Mesothelial cell of epicardium (in vitro differentiated cells): ENCODE results near the gene TNFAIP1. TPM values are rescaled to one million over a fixed set of nuclear protein-coding genes. Genes with fewer than 3 reads are reported as not detected.

ENCODE experiments used
- DNase-seq, 2 experiments: peaks; one replicate each; pipeline ENCODE4 v3.0.0; 2021; ENCODE audit warnings: low spot score in 2 of 2; ENCODE audit not compliant: unreplicated experiment in 2 of 2
- H3K27ac Mint-ChIP-seq: 2 replicates; pipeline ENCODE4 v1.8.0; 2021; ENCODE audit warnings: mixed read lengths
- H3K27me3 Mint-ChIP-seq: 2 replicates; pipeline ENCODE4 v1.8.0; 2021; ENCODE audit warnings: low read depth, mixed read lengths
- H3K36me3 Mint-ChIP-seq: 2 replicates; pipeline ENCODE4 v1.8.0; 2021; ENCODE audit warnings: mixed read lengths
- H3K4me1 Mint-ChIP-seq: 2 replicates; pipeline ENCODE4 v1.8.0; 2021; ENCODE audit warnings: mixed read lengths
- H3K4me3 Mint-ChIP-seq: 2 replicates; pipeline ENCODE4 v1.8.0; 2021; ENCODE audit warnings: mild to moderate bottlenecking, moderate library complexity, mixed read lengths
- H3K9me3 Mint-ChIP-seq: 2 replicates; pipeline ENCODE4 v1.8.0; 2021; ENCODE audit warnings: mixed read lengths
- total RNA-seq: library from RNA; stranded (reverse); gene quantifications from 3 replicates; pipeline ENCODE4 v1.2.1, GENCODE V29; 2021
- TF ChIP-seq, protein P1 (sequence below): fragments of 200-600 bp; sonication (generic); IDR thresholded peaks from one replicate; pipeline ENCODE4 v1.5.0; 2021; ENCODE audit warnings: antibody characterized with exemption; ENCODE audit not compliant: unreplicated experiment

TNFAIP1 gene
- total RNA-seq, 1 donor from 2014 or later: 41.8 TPM

DNA sequence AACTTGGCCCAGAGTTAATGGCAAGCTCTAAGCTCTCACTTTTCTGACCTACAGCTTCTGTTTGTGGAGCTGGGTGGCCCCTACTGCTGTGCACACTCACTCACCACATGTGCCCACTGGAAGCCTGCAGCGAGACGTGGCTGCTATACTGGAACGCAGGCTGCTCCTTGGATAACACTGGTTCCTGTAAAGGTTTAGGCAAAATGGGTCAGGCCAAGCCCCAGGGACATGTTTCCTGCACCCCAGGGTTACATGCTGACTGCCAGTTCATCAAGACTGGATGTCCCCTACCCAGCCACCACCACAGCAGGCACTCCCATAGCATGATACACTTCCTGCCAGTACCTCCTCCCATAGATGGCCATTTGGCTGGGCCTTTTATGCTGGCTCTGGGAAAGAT lies 13.4 kb downstream of the TNFAIP1 start:
- Mint-ChIP-seq H3K27me3 (no peaks in the 10 kb centered on the region), H3K4me3 (no peak overlapping the region), H3K9me3 (no peaks in the 10 kb centered on the region), H3K36me3 (peaks cover 39% of the 10 kb centered on the region), H3K4me1 (no peaks in the 10 kb centered on the region), H3K27ac (no peak overlapping the region)
- TF ChIP-seq, protein P1, sequence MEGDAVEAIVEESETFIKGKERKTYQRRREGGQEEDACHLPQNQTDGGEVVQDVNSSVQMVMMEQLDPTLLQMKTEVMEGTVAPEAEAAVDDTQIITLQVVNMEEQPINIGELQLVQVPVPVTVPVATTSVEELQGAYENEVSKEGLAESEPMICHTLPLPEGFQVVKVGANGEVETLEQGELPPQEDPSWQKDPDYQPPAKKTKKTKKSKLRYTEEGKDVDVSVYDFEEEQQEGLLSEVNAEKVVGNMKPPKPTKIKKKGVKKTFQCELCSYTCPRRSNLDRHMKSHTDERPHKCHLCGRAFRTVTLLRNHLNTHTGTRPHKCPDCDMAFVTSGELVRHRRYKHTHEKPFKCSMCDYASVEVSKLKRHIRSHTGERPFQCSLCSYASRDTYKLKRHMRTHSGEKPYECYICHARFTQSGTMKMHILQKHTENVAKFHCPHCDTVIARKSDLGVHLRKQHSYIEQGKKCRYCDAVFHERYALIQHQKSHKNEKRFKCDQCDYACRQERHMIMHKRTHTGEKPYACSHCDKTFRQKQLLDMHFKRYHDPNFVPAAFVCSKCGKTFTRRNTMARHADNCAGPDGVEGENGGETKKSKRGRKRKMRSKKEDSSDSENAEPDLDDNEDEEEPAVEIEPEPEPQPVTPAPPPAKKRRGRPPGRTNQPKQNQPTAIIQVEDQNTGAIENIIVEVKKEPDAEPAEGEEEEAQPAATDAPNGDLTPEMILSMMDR: no peak
- DNase-seq: no peak

DNA sequence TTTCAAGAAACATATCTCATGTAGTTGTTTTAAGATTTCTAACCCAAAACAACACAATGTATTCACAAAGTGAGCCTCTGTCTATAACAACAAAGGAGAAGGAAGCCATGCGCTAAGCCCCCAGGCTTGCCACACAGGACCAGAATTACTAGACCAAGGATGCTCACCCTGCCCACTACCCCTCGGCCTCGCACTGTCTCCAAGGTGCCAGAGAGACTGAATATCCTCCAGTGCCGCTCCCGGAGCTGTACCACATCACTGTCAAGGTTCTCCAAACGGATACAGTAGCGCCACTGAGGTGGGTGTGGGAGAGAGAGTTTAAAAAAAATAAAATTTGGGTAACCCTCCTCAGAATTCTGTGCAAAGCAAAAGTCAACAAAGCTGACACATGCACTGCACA lies 14.7 kb downstream of the TNFAIP1 start:
- TF ChIP-seq, protein P1: no peak
- Mint-ChIP-seq H3K36me3 (peaks cover 38% of the 10 kb centered on the region), H3K9me3 (no peaks in the 10 kb centered on the region), H3K27me3 (no peaks in the 10 kb centered on the region), H3K27ac (no peak overlapping the region), H3K4me3 (no peak overlapping the region), H3K4me1 (no peaks in the 10 kb centered on the region)
- no peak for DNase-seq

DNA sequence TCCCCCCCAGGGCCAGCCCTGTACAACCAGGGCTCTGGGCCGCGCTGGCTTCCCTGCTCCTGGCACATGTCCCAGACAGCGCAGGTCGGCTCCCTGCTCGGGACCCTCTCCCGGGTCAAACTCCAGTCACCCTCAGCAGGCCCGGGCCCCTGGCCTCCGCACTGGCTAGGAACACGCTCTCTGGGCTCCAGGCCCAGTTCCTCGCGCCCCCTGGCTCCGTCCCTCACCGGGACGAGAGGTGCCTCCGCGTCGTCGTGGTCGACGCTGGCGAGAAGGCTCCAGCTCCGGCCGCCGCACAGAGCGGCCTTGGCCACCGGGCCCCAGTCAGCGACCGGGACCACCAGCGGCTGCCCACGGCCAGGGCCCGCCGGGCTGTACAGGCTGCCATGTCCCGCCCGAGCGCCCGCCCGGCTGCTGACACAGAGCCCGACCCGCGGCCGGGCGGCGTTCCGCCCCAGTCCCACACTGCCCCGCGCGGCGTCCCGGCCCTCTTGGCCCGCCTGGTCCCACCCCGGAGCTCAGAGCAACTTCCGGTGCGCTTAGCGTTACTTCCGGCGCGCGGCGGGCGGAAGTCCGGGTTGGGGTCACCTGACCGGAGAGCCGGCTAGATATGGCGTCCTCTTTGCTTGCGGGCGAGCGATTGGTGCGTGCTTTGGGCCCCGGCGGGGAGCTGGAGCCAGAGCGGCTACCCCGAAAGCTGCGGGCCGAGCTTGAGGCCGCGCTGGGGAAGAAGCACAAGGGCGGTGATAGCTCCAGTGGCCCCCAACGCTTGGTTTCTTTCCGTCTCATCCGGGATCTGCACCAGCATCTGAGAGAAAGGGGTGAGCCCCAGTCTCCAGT lies 21.7 kb downstream of the TNFAIP1 start, which contains the start of gene POLDIP2:
TSS of gene POLDIP2 (minus strand) at position 467 of the 840 bp plus-strand sequence. CDS start at position 388, 79 bp downstream.
- peaks cover 24% of the 10 kb centered on the region for H3K4me1 Mint-ChIP-seq
- H3K27me3 Mint-ChIP-seq: no peaks in the 10 kb centered on the region
- peaks cover 19% of the 10 kb centered on the region for H3K36me3 Mint-ChIP-seq
- H3K27ac Mint-ChIP-seq: peak within 1 kb of the TSS; percentile 96
- DNase-seq: peak; percentile 86 to 93
- TF ChIP-seq, protein P1: no peak
- peak within 1 kb of the TSS; percentile 95 for H3K4me3 Mint-ChIP-seq
- no peaks in the 10 kb centered on the region for H3K9me3 Mint-ChIP-seq

DNA sequence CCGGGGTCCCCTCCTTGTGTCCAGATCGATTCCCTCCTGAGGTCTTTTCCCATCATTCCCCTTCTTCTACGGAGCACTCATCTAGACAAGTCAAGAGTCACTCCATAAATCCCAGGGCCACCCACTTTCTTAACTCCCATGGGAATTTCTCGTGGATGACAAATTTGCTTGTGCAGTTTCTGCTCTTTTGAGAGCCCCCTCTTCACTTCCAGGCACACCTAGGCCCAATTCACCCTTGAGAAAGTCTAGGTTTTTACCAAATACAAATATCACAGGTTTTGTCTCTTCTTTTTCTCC lies 22.3 kb downstream of the TNFAIP1 start:
- no peaks in the 10 kb centered on the region for H3K27me3 Mint-ChIP-seq
- H3K27ac Mint-ChIP-seq: peak overlapping the region; percentile 96
- peaks cover 24% of the 10 kb centered on the region for H3K4me1 Mint-ChIP-seq
- no peaks in the 10 kb centered on the region for H3K9me3 Mint-ChIP-seq
- DNase-seq: no peak
- TF ChIP-seq, protein P1: no peak
- H3K36me3 Mint-ChIP-seq: peaks cover 16% of the 10 kb centered on the region
- H3K4me3 Mint-ChIP-seq: peak overlapping the region; percentile 95

DNA sequence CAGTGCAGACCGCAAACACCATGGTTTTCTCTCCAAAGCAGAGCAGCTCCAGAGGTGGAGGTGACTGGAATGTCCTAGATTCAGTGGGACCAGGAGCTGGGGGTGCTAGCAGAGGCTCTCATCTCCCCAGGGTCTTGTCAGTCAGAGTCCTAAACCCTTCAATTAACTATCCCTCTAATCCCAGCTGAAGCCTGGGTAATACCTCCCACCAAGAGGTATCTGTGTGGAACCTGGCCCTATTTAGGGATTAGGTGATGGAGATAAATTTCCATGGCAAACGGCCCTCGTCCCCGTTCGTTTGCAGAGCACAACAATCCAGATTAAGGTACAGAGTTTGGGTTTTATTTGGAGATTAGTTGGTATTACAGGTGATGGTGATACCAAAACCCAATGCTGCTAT lies 27.6 kb downstream of the TNFAIP1 start:
- TF ChIP-seq, protein P1: no peak
- H3K27ac Mint-ChIP-seq: no peak overlapping the region
- H3K4me1 Mint-ChIP-seq: peaks cover 4% of the 10 kb centered on the region
- H3K4me3 Mint-ChIP-seq: no peak overlapping the region
- H3K9me3 Mint-ChIP-seq: no peaks in the 10 kb centered on the region
- peaks cover 9% of the 10 kb centered on the region for H3K36me3 Mint-ChIP-seq
- no peak for DNase-seq
- H3K27me3 Mint-ChIP-seq: no peaks in the 10 kb centered on the region
